ENCODE measurements around the gene CYTH1.
A peak's percentile ranks its signal among the peaks of the same experiment; 100 is the strongest.

The CYTH1 gene

GRCh38 chr17:78624324-78625151 lies 157.5 kb downstream of the CYTH1 start (continued):
- no peak for TF ChIP-seq ZBTB6 (tag by site-specific recombination; IDR thresholded peaks at IDR 0.05)
- TF ChIP-seq ZNF610 (tag by site-specific recombination; IDR thresholded peaks at IDR 0.05; ENCODE audit: borderline replicate concordance): no peak
- TF ChIP-seq ZSCAN30 (tag by site-specific recombination; IDR thresholded peaks at IDR 0.05): no peak
- TF ChIP-seq HIC1 (tag by site-specific recombination; IDR thresholded peaks at IDR 0.05): no peak
- TF ChIP-seq ZNF747 (tag by site-specific recombination; IDR thresholded peaks at IDR 0.05): no peak
- no peak for TF ChIP-seq ZNF510 (tag by site-specific recombination; IDR thresholded peaks at IDR 0.05; ENCODE audit: insufficient replicate concordance)
- no peak for TF ChIP-seq ZNF654 (tag by site-specific recombination; IDR thresholded peaks at IDR 0.05; ENCODE audit: low read depth)
- TF ChIP-seq SALL2 (tag by site-specific recombination; IDR thresholded peaks at IDR 0.05; ENCODE audit: borderline replicate concordance): no peak
- peak; percentile 40; the same call in 1 of the 2 replicates for TF ChIP-seq MZF1 (tag by site-specific recombination; IDR thresholded peaks at IDR 0.05; ENCODE audit: borderline replicate concordance)
- TF ChIP-seq TCF7L2 (IDR thresholded peaks at IDR 0.05; ENCODE audit: borderline replicate concordance, low read depth, low read length): no peak
- TF ChIP-seq ZBTB26 (tag by site-specific recombination; optimal IDR thresholded peaks at IDR 0.05): no peak
- TF ChIP-seq ZNF335 (tag by site-specific recombination; conservative IDR thresholded peaks at IDR 0.05): no peak
- TF ChIP-seq ZNF626 (tag by site-specific recombination; IDR thresholded peaks at IDR 0.05): no peak
- TF ChIP-seq PRDM1 (tag by site-specific recombination; IDR thresholded peaks at IDR 0.05): no peak
- peak; percentile 98 for TF ChIP-seq WT1 (tag by site-specific recombination; IDR thresholded peaks at IDR 0.05)
- TF ChIP-seq ZNF449 (tag by site-specific recombination; IDR thresholded peaks at IDR 0.05): no peak
- no peak; the same call in 1 of the 2 replicates for TF ChIP-seq ZNF843 (tag by site-specific recombination; IDR thresholded peaks at IDR 0.05)
- TF ChIP-seq OVOL3 (tag by site-specific recombination; IDR thresholded peaks at IDR 0.05): no peak
- TF ChIP-seq ZNF280C (tag by site-specific recombination; IDR thresholded peaks at IDR 0.05): no peak
- TF ChIP-seq KLF16 (tag by site-specific recombination; IDR thresholded peaks at IDR 0.05): no peak
- TF ChIP-seq ZNF394 (tag by site-specific recombination; IDR thresholded peaks at IDR 0.05; ENCODE audit: borderline replicate concordance): no peak
- TF ChIP-seq MYNN (tag by site-specific recombination; IDR thresholded peaks at IDR 0.05; ENCODE audit: borderline replicate concordance): no peak
- no peak for TF ChIP-seq ZBTB49 (tag by site-specific recombination; IDR thresholded peaks at IDR 0.05; ENCODE audit: low read depth)
- no peak for TF ChIP-seq ZNF660 (tag by site-specific recombination; IDR thresholded peaks at IDR 0.05)
- TF ChIP-seq ZXDB (tag by site-specific recombination; IDR thresholded peaks at IDR 0.05): no peak
- TF ChIP-seq ZBTB17 (tag by site-specific recombination; IDR thresholded peaks at IDR 0.05): peak; percentile 50
- TF ChIP-seq ZNF645 (tag by site-specific recombination; IDR thresholded peaks at IDR 0.05): no peak

Data from HEK293 (cell line).